IMR-90 (cell line): Measurements from ENCODE around the gene PRXL2C. TPM values are rescaled to one million over a fixed set of nuclear protein-coding genes. Genes with fewer than 3 reads are reported as not detected.
A peak's percentile ranks its signal among the peaks of the same experiment; 100 is the strongest.
"Not testable (repeated sequence)": the region's sequence is repeated elsewhere in the genome, so short reads cannot be mapped to it uniquely, and the experiment has no call there.

Source experiments
- ATAC-seq: fragments of 200-7000 bp; cut with Tn5 transposase; 2 replicates; pipeline ENCODE4 v1.9.1; 2020; ENCODE audit warnings: low read depth, mild to moderate bottlenecking, moderate library complexity
- BruUV-seq: library from RNA; stranded (reverse); fragments of 400-500 nt; replicated peaks from 2 replicates; lab custom pipeline; 2021; lab: Mats Ljungman, UMichigan
- CTCF ChIA-PET: fragments of 300-600 bp; formaldehyde crosslinking; extraction: SDS; loops from one replicate; lab custom pipeline; 2021; ENCODE audit warnings: antibody characterized with exemption; lab: Yijun Ruan, JAX
- POLR2A ChIA-PET: fragments of 300-600 bp; sonication (Branson Sonifier 250); formaldehyde crosslinking; loops from one replicate; lab custom pipeline; 2022; ENCODE audit warnings: antibody characterized with exemption; ENCODE audit not compliant: unreplicated experiment; lab: Charles Lee
- DNase-seq: peaks from one replicate; pipeline ENCODE4 v3.0.0; 2013
- H2AFZ ChIP-seq: replicated peaks from 2 replicates; pipeline ENCODE3; 2013; ENCODE audit warnings: low read length, mild to moderate bottlenecking; ENCODE audit not compliant: poor library complexity
- H2AK5ac ChIP-seq: 2 replicates; pipeline ENCODE4 v1.6.1; 2013; ENCODE audit warnings: low read depth, low read length, inconsistent platforms
- H2AK9ac ChIP-seq: replicated peaks from 2 replicates; pipeline ENCODE3; 2013; ENCODE audit warnings: mild to moderate bottlenecking, low read depth, low read length, moderate library complexity; ENCODE audit not compliant: poor library complexity
- H2BK120ac ChIP-seq: 2 replicates; pipeline ENCODE4 v1.6.1; 2013; ENCODE audit warnings: low read depth, low read length, inconsistent platforms
- H2BK15ac ChIP-seq: 3 replicates; pipeline ENCODE4 v1.6.1; 2013; ENCODE audit warnings: low read depth, low read length, inconsistent platforms
- H2BK20ac ChIP-seq: 2 replicates; pipeline ENCODE4 v1.6.1; 2013; ENCODE audit warnings: low read depth, mild to moderate bottlenecking, inconsistent platforms, low read length, moderate library complexity
- H2BK5ac ChIP-seq: 2 replicates; pipeline ENCODE4 v1.6.1; 2013; ENCODE audit warnings: mild to moderate bottlenecking, low read depth, low read length, inconsistent platforms; ENCODE audit not compliant: poor library complexity, severe bottlenecking
- H3K14ac ChIP-seq: replicated peaks from 2 replicates; pipeline ENCODE4 v1.6.1; 2013; ENCODE audit warnings: low read depth, low read length, inconsistent platforms
- H3K18ac ChIP-seq: 2 replicates; pipeline ENCODE4 v1.6.1; 2013; ENCODE audit warnings: low read depth, low read length, control low read depth
- H3K23ac ChIP-seq: 2 replicates; pipeline ENCODE4 v1.6.1; 2013; ENCODE audit warnings: low read depth, low read length, inconsistent platforms
- H3K27ac ChIP-seq: 2 replicates; pipeline ENCODE4 v1.5.1; 2013; ENCODE audit warnings: mild to moderate bottlenecking, control low read depth, low read length; ENCODE audit not compliant: insufficient read depth
- H3K27me3 ChIP-seq: 2 replicates; pipeline ENCODE4 v1.6.1; 2013; ENCODE audit warnings: low read length; ENCODE audit not compliant: control insufficient read depth, insufficient read depth
- H3K36me3 ChIP-seq: 2 replicates; pipeline ENCODE4 v1.6.1; 2013; ENCODE audit warnings: low read length, mixed read lengths; ENCODE audit not compliant: control insufficient read depth, insufficient read depth
- H3K4ac ChIP-seq: 2 replicates; pipeline ENCODE4 v1.6.1; 2013; ENCODE audit warnings: low read depth, low read length, inconsistent platforms
- H3K4me1 ChIP-seq: 2 replicates; pipeline ENCODE4 v1.6.1; 2013; ENCODE audit warnings: low read length, mixed read lengths; ENCODE audit not compliant: control insufficient read depth, insufficient read depth
- H3K4me2 ChIP-seq: 2 replicates; pipeline ENCODE4 v1.6.1; 2013; ENCODE audit warnings: low read depth, mild to moderate bottlenecking, control low read depth, low read length, moderate library complexity
- H3K4me3 ChIP-seq: 2 replicates; pipeline ENCODE4 v1.5.1; 2013; ENCODE audit warnings: low read depth, mild to moderate bottlenecking, control low read depth, low read length, moderate library complexity; ENCODE audit not compliant: insufficient read depth
- H3K56ac ChIP-seq: 2 replicates; pipeline ENCODE4 v1.6.1; 2013; ENCODE audit warnings: low read length, inconsistent platforms; ENCODE audit not compliant: insufficient read depth; ENCODE audit errors: extremely low read depth
- H3K79me1 ChIP-seq, 2 experiments: 2 replicates each; pipeline ENCODE4 v1.6.1; 2013; ENCODE audit warnings: low read length in 2 of 2, inconsistent platforms in 1 of 2, low read depth in 1 of 2
- H3K9ac ChIP-seq: 2 replicates; pipeline ENCODE4 v1.6.1; 2013; ENCODE audit warnings: low read depth, low read length, control low read depth
- H3K9me1 ChIP-seq: 2 replicates; pipeline ENCODE4 v1.6.1; 2013; ENCODE audit warnings: low read length, inconsistent platforms; ENCODE audit not compliant: insufficient read depth
- H3K9me3 ChIP-seq: 2 replicates; pipeline ENCODE4 v1.6.1; 2013; ENCODE audit warnings: low read length; ENCODE audit not compliant: control insufficient read depth, insufficient read depth
- H4K20me1 ChIP-seq: 2 replicates; pipeline ENCODE4 v1.6.1; 2013; ENCODE audit warnings: low read length, inconsistent platforms; ENCODE audit not compliant: insufficient read depth
- H4K5ac ChIP-seq: 2 replicates; pipeline ENCODE4 v1.6.1; 2013; ENCODE audit warnings: mild to moderate bottlenecking, low read depth, low read length, control low read depth
- H4K8ac ChIP-seq, 2 experiments: 2 replicates each; pipeline ENCODE4 v1.6.1; 2013; ENCODE audit warnings: low read depth in 2 of 2, low read length in 2 of 2, control low read depth in 1 of 2, inconsistent platforms in 1 of 2
- H4K91ac ChIP-seq: 2 replicates; pipeline ENCODE4 v1.6.1; 2013; ENCODE audit warnings: low read depth, low read length, inconsistent platforms; ENCODE audit not compliant: insufficient read depth
- CEBPB ChIP-seq: IDR thresholded peaks from 2 replicates; pipeline ENCODE4 v1.6.1; 2012; ENCODE audit warnings: low read depth, low read length, improper control_type of control experiment
- NFE2L2 ChIP-seq: fragments of 150-350 bp; IDR thresholded peaks from 2 replicates; pipeline ENCODE4 v1.6.1; 2016; ENCODE audit warnings: low read depth, mild to moderate bottlenecking, low read length
- RAD21 ChIP-seq: IDR thresholded peaks from 2 replicates; pipeline ENCODE4 v1.6.1; 2012; ENCODE audit warnings: low read length, improper control_type of control experiment
- SMC3 ChIP-seq: fragments of 150-350 bp; IDR thresholded peaks from 2 replicates; pipeline ENCODE4 v1.6.1; 2016; ENCODE audit warnings: low read depth, mild to moderate bottlenecking, antibody characterized with exemption, low read length, moderate library complexity
- WGBS, 2 experiments: methylation state at CpG; one replicate each; pipeline versions ENCODE4 v1.1.5 to v1.1.7; 2013; ENCODE audit warnings: missing lambda C conversion rate in 2 of 2; ENCODE audit not compliant: insufficient read length in 1 of 2; ENCODE audit errors: extremely low coverage in 2 of 2; 5-methylcytosine and 5-hydroxymethylcytosine counted together
- dilution Hi-C: fragments of 300-500 bp; cut with HindIII; formaldehyde crosslinking; loops from one replicate; pipeline ENCODE4 v1.14.3; 2018; ENCODE audit warnings: low sequenced_read_pairs; ENCODE audit not compliant: unreplicated experiment
- in situ Hi-C: fragments of 300-500 bp; cut with MboI; formaldehyde crosslinking; loops from 3 replicates; pipeline ENCODE4 v1.14.3; 2019; ENCODE audit warnings: low sequenced_read_pairs, inconsistent platforms, mixed read lengths
- intact Hi-C: fragments of 100-400 bp; cut with micrococcal nuclease; formaldehyde crosslinking; loops from 2 replicates; pipeline ENCODE4 v1.10.0; 2022
- polyA plus RNA-seq, 3 experiments: library from polyadenylated mRNA; depleted of rRNA; stranded (reverse); fragments of >200 nt; gene quantifications; 2 replicates each; pipeline ENCODE4 v1.2.3, GENCODE V29; 2012; ENCODE audit warnings: low replicate concordance in 1 of 3
- total RNA-seq: library from RNA; depleted of rRNA; stranded (reverse); fragments of >200 nt; gene quantifications from 2 replicates; pipeline ENCODE4 v1.2.3, GENCODE V29; 2012
- TF ChIP-seq, protein P1 (sequence below): conservative IDR thresholded peaks from 2 replicates; pipeline ENCODE4 v1.5.1; 2012; ENCODE audit warnings: mild to moderate bottlenecking, low read depth, low read length, improper control_type of control experiment

The PRXL2C gene
- total and polyA plus RNA-seq, 2 of the 4 experiments (the other 2 are of a cell fraction): 2.7 to 9.0 TPM

DNA sequence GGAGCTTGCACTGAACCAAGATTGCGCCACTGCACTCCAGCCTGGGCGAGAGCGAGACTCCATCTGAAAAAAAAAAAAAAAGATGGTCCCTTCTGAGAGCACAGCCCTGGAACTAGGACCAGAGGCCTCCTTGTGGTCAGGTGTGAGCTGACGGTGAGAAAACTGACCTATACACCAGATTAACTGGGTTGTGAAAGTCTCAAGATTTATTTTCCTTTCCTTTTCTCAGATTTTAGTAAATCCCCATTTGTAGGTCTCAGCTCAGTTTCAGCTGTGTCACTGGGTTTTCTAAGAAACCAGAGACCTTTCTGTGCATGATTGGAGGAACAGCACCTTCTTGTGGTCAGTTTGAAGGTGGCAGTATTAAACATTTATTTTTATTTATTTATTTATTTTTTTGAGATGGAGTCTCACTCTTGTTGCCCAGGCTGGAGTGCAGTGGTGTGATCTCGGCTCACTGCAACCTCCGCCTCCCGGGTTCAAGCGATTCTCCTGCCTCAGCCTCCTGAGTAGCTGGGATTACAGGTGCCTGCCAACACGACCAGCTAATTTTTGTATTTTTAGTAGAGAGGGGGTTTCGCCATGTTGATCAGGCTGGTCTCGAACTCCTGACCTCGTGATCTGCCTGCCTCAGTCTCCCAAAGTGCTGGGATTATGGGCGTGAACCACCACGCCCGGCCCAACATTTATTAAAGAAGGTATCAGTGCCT, 11.7 kb upstream of the PRXL2C start:
- POLR2A ChIA-PET: not testable (repeated sequence)
- in situ Hi-C loops: loop anchor here (5.0 kb wide), 1 partner anchor 340 kb away; no protein-coding TSS in a partner anchor
- intact Hi-C loops: loop anchor here (1.0 to 5.0 kb wide), 3 partner anchors 215 to 435 kb away; partner anchors contain the start of gene HABP4

More for the DNA sequence above, 11.7 kb upstream of the PRXL2C start:
- H3K36me3 ChIP-seq, H4K5ac ChIP-seq, H2BK5ac ChIP-seq, H2AK9ac ChIP-seq, H3K18ac ChIP-seq, H3K23ac ChIP-seq, H2BK20ac ChIP-seq, H3K4ac ChIP-seq, H3K27me3 ChIP-seq, H3K9ac ChIP-seq, H3K79me1 ChIP-seq, BruUV-seq, dilution Hi-C loops, H3K4me3 ChIP-seq, H3K4me1 ChIP-seq, H2BK120ac ChIP-seq, H2BK15ac ChIP-seq, H3K4me2 ChIP-seq, H3K27ac ChIP-seq, H3K9me3 ChIP-seq, H4K20me1 ChIP-seq, H2AK5ac ChIP-seq, H3K9me1 ChIP-seq, H3K14ac ChIP-seq, H3K56ac ChIP-seq, H4K91ac ChIP-seq: not testable (repeated sequence)
- ATAC-seq (peak; percentile 94), DNase-seq (peak; percentile 86)
- Histone ChIP-seq H4K8ac (peak overlapping the region in 1 of 2 experiments; percentile 71; a peak in 1 of 4 replicates), H2AFZ (peak overlapping the region; percentile 78)
- WGBS, 2 experiments: 55% methylated on average over 3 of the region's 15 CpGs; no CpG with 5 or more reads in 1 of the 2 experiments
- CTCF ChIA-PET: interaction anchor here (0.6 to 2.0 kb wide), 9 partner anchors 9 to 435 kb away, joined by 3 to 12 read pairs (median 4); no protein-coding TSS in a partner anchor
- TF ChIP-seq SMC3 (peak; percentile 81), RAD21 (peak; percentile 84), CEBPB (0 out of 2 replicates have a peak, but pooled peaks have one; percentile 27), NFE2L2 (peak; percentile 55; the same call in 1 of the 2 replicates)
- TF ChIP-seq, protein P1, sequence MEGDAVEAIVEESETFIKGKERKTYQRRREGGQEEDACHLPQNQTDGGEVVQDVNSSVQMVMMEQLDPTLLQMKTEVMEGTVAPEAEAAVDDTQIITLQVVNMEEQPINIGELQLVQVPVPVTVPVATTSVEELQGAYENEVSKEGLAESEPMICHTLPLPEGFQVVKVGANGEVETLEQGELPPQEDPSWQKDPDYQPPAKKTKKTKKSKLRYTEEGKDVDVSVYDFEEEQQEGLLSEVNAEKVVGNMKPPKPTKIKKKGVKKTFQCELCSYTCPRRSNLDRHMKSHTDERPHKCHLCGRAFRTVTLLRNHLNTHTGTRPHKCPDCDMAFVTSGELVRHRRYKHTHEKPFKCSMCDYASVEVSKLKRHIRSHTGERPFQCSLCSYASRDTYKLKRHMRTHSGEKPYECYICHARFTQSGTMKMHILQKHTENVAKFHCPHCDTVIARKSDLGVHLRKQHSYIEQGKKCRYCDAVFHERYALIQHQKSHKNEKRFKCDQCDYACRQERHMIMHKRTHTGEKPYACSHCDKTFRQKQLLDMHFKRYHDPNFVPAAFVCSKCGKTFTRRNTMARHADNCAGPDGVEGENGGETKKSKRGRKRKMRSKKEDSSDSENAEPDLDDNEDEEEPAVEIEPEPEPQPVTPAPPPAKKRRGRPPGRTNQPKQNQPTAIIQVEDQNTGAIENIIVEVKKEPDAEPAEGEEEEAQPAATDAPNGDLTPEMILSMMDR: peak; percentile 76
